K562 (cell line): Measurements from ENCODE around the gene ST6GALNAC3. TPM values are rescaled to one million over a fixed set of nuclear protein-coding genes. Genes with fewer than 3 reads are reported as not detected.

Source experiments
- ATAC-seq: fragments of 200-7000 bp; cut with Tn5 transposase; 3 replicates; pipeline ENCODE4 v1.9.1; 2020; ENCODE audit warnings: moderate library complexity
- BruUV-seq: library from RNA; stranded (reverse); fragments of 400-500 nt; replicated peaks from 2 replicates; lab custom pipeline; 2021; lab: Mats Ljungman, UMichigan
- CTCF ChIA-PET: fragments of 300-600 bp; formaldehyde crosslinking; extraction: SDS; loops from one replicate; lab custom pipeline; 2021; ENCODE audit warnings: low intra/inter-chr PET ratio; lab: Yijun Ruan, JAX
- POLR2A ChIA-PET: fragments of 300-600, 350-650 bp; sonication (Branson Sonifier 250); formaldehyde crosslinking; extraction: SDS; loops from one replicate; lab custom pipeline; 2021; ENCODE audit warnings: antibody characterized with exemption, inconsistent platforms; lab: Yijun Ruan, JAX
- DNase-seq, 4 experiments: peaks; one replicate each; pipeline versions ENCODE4 v3.0.0 to v3.0.0-alpha.2; 2011 to 2018; ENCODE audit warnings: low spot score in 3 of 4, mixed read lengths in 3 of 4; ENCODE audit errors: extremely low read depth in 1 of 4
- FAIRE-seq: peaks from 2 replicates; lab custom pipeline; 2011; peaks lifted over from hg19 to GRCh38; lab: Jason Lieb, UNC
- H2AFZ ChIP-seq: 2 replicates; pipeline ENCODE4 v1.6.0; 2011; ENCODE audit warnings: low read depth, low read length, control low read depth, inconsistent platforms
- H3K27ac ChIP-seq: fragments of 200-600 bp; 3 replicates; pipeline ENCODE4 v1.8.0; 2011; ENCODE audit warnings: low read depth, mild to moderate bottlenecking, control low read depth, inconsistent platforms, low read length, moderate library complexity, mixed read lengths; ENCODE audit errors: extremely low read depth
- H3K27me3 ChIP-seq, 2 experiments: fragments of 300-600 bp in 1 of 2; 2 replicates in 1 of 2; 3 replicates in 1 of 2; pipeline versions ENCODE4 v1.6.0 to v1.8.0; 2011; ENCODE audit warnings: inconsistent platforms in 2 of 2, low read length in 2 of 2, mild to moderate bottlenecking in 1 of 2, mixed read lengths in 1 of 2, moderate library complexity in 1 of 2; ENCODE audit not compliant: control insufficient read depth in 2 of 2, insufficient read depth in 2 of 2
- H3K36me3 ChIP-seq: fragments of 300-600 bp; 3 replicates; pipeline ENCODE4 v1.8.0; 2011; ENCODE audit warnings: mild to moderate bottlenecking, low read length, inconsistent platforms; ENCODE audit not compliant: control insufficient read depth, insufficient read depth
- H3K4me1 ChIP-seq, 2 experiments: fragments of 200-600 bp in 1 of 2; replicated peaks in 1 of 2; 2 replicates in 1 of 2; 3 replicates in 1 of 2; pipeline versions ENCODE4 v1.5.1 to v1.8.0; 2011; ENCODE audit warnings: inconsistent platforms in 2 of 2, low read length in 2 of 2, mild to moderate bottlenecking in 1 of 2, mixed read lengths in 1 of 2, moderate library complexity in 1 of 2; ENCODE audit not compliant: control insufficient read depth in 2 of 2, insufficient read depth in 2 of 2
- H3K4me2 ChIP-seq: 2 replicates; pipeline ENCODE4 v1.6.1; 2011; ENCODE audit warnings: low read length, control low read depth, inconsistent platforms, mixed read lengths; ENCODE audit not compliant: insufficient read depth
- H3K4me3 ChIP-seq: fragments of 200-600 bp; sonication (generic), shearing (Covaris generic); 2 replicates; pipeline ENCODE4 v1.5.1; 2016; ENCODE audit warnings: control low read depth, inconsistent platforms
- H3K79me2 ChIP-seq: fragments of 200-600 bp; 3 replicates; pipeline ENCODE4 v1.8.0; 2011; ENCODE audit warnings: low read length, inconsistent platforms; ENCODE audit not compliant: control insufficient read depth, insufficient read depth
- H3K9ac ChIP-seq, 2 experiments: 2 replicates each; pipeline versions ENCODE4 v1.6.0 to v1.6.1; 2011; ENCODE audit warnings: low read depth in 2 of 2, low read length in 2 of 2, control low read depth in 1 of 2, inconsistent platforms in 1 of 2, mild to moderate bottlenecking in 1 of 2, mixed read lengths in 1 of 2; ENCODE audit not compliant: insufficient read depth in 1 of 2
- H3K9me1 ChIP-seq: one replicate; pipeline ENCODE4 v1.6.0; 2011; ENCODE audit warnings: inconsistent platforms, mild to moderate bottlenecking, low read length, moderate library complexity; ENCODE audit not compliant: control insufficient read depth, insufficient read depth
- H3K9me3 ChIP-seq: replicated peaks from 2 replicates; pipeline ENCODE4 v1.5.1; 2011; ENCODE audit warnings: low read depth, low read length, inconsistent platforms; ENCODE audit not compliant: control insufficient read depth, insufficient read depth
- H4K20me1 ChIP-seq: replicated peaks from 2 replicates; pipeline ENCODE4 v1.6.1; 2011; ENCODE audit warnings: low read length, inconsistent platforms, mixed read lengths; ENCODE audit not compliant: control insufficient read depth, insufficient read depth
- FUS ChIP-seq: fragments of 200-400 bp; formaldehyde crosslinking; optimal IDR thresholded peaks from 2 replicates; pipeline ENCODE3; 2017; ENCODE audit warnings: low read depth, low read length
- NR2F6 ChIP-seq: fragments of 450-650 bp; formaldehyde crosslinking; IDR thresholded peaks from 2 replicates; pipeline ENCODE4 v1.4.0; 2020; ENCODE audit warnings: mild to moderate bottlenecking
- PYGO2 ChIP-seq: fragments of 450-650 bp; IDR thresholded peaks from 2 replicates; pipeline ENCODE4 v1.6.1; 2016; ENCODE audit warnings: mild to moderate bottlenecking, missing genetic modification characterization, moderate library complexity, missing compliant biosample characterization
- U2AF1 ChIP-seq: fragments of 200-400 bp; formaldehyde crosslinking; optimal IDR thresholded peaks from 2 replicates; pipeline ENCODE3; 2017; ENCODE audit warnings: mild to moderate bottlenecking, low read depth, low read length, moderate library complexity
- XRCC5 ChIP-seq: fragments of 200-400 bp; formaldehyde crosslinking; IDR thresholded peaks from 2 replicates; pipeline ENCODE4 v1.6.1; 2017; ENCODE audit warnings: low read depth, mild to moderate bottlenecking, low read length
- ZFP1 ChIP-seq: fragments of 450-650 bp; formaldehyde crosslinking; IDR thresholded peaks from 2 replicates; pipeline ENCODE4 v1.4.0; 2020; ENCODE audit warnings: mild to moderate bottlenecking, mixed read lengths
- ZNF146 ChIP-seq: IDR thresholded peaks from one replicate; pipeline ENCODE4 v1.6.1; 2018; ENCODE audit warnings: missing compliant biosample characterization; ENCODE audit not compliant: unreplicated experiment
- WGBS: fragments of 100-300 bp; shearing (Covaris generic); methylation state at CpG from one replicate; pipeline ENCODE4 v1.1.6; 2016; ENCODE audit warnings: low coverage, mixed read lengths; ENCODE audit not compliant: insufficient coverage; ENCODE audit errors: missing lambda C conversion rate; 5-methylcytosine and 5-hydroxymethylcytosine counted together
- in situ Hi-C: fragments of 300-500 bp; cut with MboI; formaldehyde crosslinking; loops from 4 replicates; pipeline ENCODE4 v1.15.0; 2018; ENCODE audit warnings: inconsistent platforms, mixed read lengths
- intact Hi-C: fragments of 100-400 bp; cut with micrococcal nuclease; formaldehyde crosslinking; loops from 2 replicates; pipeline ENCODE4 v1.14.2; 2022
- polyA plus RNA-seq, 8 experiments: library from polyadenylated mRNA; depleted of rRNA in 4 of 8; stranded (reverse) in 5 of 8; unstranded in 3 of 8; fragments of >200 nt; fragmentation: Nextera tagmentation in 2 of 8; fragmentation: Illumina TruSeq in 1 of 8; extraction: Ambion mirVana in 2 of 8; extraction: Trizol in 1 of 8; gene quantifications; 2 replicates each; pipeline versions ENCODE4 v1.2.1 to v1.2.3, GENCODE V29; 2011 to 2014; ENCODE audit warnings: inconsistent platforms in 1 of 8, missing spikeins in 1 of 8
- total RNA-seq, 7 experiments: library from RNA; depleted of rRNA in 6 of 7; stranded (reverse); fragments of >200 nt in 6 of 7; fragmentation: Illumina TruSeq in 2 of 7; extraction: Trizol in 2 of 7; gene quantifications; 2 replicates each; pipeline versions ENCODE4 v1.2.1 to v1.2.3, GENCODE V29; 2011 to 2021; ENCODE audit warnings: low replicate concordance in 1 of 7
- TF ChIP-seq, protein P1 (sequence below): sonication (generic); formaldehyde crosslinking; IDR thresholded peaks from 2 replicates; pipeline ENCODE4 v1.8.1; 2023; ENCODE audit warnings: mild to moderate bottlenecking, missing genetic modification reagents, moderate library complexity

The ST6GALNAC3 gene
- total and polyA plus RNA-seq, 9 of the 15 experiments (the other 6 are each of a cell fraction or from before 2014, with no cell fraction given): 0.04 to 0.29 (median 0.18) TPM; not detected in 6

DNA sequence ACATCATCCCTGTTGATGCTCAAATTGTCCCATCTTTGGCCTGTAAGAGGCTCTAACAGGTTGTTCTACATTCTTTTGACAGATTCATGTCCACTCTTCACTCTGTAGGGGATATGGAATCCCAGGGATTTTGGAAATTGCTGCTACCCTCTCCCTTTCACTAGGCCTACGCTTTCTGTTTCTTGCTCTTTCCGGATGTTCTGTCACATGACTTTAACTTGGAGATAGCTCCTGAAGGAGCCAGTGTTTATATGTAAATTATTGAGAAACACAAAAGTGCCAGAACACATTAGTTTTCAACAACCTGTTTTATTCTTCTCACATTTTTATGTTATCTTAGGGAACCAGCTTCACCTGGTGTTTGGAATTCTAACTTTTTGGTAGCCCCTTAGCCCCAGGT lies 505.7 kb downstream of the ST6GALNAC3 start:
- Histone ChIP-seq H3K79me2 (no peaks in the 10 kb centered on the region), H3K4me2 (no peak overlapping the region), H3K4me3 (no peak overlapping the region), H3K9ac (no peak overlapping the region), H3K27me3 (no peaks in the 10 kb centered on the region), H3K4me1 (no peaks in the 10 kb centered on the region), H3K9me3 (no peaks in the 10 kb centered on the region), H4K20me1 (no peaks in the 10 kb centered on the region), H3K27ac (no peak overlapping the region), H3K36me3 (no peaks in the 10 kb centered on the region), H2AFZ (no peak overlapping the region), H3K9me1 (no peaks in the 10 kb centered on the region)
- ChIA-PET CTCF (no interaction called here), POLR2A (no interaction called here)
- FAIRE-seq (no peak), DNase-seq (no peak), ATAC-seq (no peak)
- in situ Hi-C loops: no loop called here
- BruUV-seq: no TSS peak
- WGBS: 0% methylated on average over 2 of the region's 2 CpGs
- TF ChIP-seq, protein P1, sequence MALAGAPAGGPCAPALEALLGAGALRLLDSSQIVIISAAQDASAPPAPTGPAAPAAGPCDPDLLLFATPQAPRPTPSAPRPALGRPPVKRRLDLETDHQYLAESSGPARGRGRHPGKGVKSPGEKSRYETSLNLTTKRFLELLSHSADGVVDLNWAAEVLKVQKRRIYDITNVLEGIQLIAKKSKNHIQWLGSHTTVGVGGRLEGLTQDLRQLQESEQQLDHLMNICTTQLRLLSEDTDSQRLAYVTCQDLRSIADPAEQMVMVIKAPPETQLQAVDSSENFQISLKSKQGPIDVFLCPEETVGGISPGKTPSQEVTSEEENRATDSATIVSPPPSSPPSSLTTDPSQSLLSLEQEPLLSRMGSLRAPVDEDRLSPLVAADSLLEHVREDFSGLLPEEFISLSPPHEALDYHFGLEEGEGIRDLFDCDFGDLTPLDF (CRISPR knock-in tag): no peak
- TF ChIP-seq FUS (no peak), XRCC5 (no peak), PYGO2 (tag) (no peak), NR2F6 (no peak), U2AF1 (no peak), ZNF146 (CRISPR knock-in tag) (no peak), ZFP1 (no peak)
- intact Hi-C loops: no loop called here
